ENCODE measurements around the gene AMFR.

The AMFR gene

GRCh38 chr16:56334761-56335160 lies 90.6 kb downstream of the AMFR start:
- no peak overlapping the region for H3K27ac ChIP-seq
- TF ChIP-seq ZFX (IDR thresholded peaks at IDR 0.05; ENCODE audit: borderline replicate concordance): no peak
- TF ChIP-seq, protein P1, sequence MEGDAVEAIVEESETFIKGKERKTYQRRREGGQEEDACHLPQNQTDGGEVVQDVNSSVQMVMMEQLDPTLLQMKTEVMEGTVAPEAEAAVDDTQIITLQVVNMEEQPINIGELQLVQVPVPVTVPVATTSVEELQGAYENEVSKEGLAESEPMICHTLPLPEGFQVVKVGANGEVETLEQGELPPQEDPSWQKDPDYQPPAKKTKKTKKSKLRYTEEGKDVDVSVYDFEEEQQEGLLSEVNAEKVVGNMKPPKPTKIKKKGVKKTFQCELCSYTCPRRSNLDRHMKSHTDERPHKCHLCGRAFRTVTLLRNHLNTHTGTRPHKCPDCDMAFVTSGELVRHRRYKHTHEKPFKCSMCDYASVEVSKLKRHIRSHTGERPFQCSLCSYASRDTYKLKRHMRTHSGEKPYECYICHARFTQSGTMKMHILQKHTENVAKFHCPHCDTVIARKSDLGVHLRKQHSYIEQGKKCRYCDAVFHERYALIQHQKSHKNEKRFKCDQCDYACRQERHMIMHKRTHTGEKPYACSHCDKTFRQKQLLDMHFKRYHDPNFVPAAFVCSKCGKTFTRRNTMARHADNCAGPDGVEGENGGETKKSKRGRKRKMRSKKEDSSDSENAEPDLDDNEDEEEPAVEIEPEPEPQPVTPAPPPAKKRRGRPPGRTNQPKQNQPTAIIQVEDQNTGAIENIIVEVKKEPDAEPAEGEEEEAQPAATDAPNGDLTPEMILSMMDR (IDR thresholded peaks at IDR 0.05): no peak

DNA sequence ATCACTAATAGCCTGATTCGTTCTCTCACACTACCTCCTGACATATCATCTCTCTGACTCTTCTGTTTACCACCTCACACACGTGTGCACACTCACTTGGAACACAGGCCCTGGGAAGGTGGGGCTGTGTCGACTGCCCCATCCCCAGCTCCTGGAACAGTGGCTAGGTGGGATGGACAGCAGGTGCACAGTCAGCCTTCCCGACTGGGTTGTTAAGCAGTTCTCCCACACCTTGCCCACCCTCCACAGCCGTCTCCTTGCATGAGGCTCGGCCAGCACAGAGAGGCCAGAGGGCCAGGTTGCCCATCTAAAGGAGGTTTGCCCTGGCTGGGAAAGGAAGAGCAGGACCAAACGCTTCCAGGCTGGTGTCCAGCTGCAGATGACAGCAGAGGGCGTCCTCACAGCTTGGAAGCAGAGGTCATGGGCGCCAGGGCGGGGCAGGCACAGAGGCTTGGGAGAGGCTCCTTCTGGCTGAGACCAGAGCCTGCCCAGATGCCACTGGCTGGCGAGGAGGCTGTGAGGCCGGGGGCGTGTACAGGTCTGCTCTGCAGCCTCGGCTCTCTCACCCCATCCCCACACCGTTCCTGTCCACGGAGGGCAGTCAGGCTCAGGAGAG lies 92.8 kb downstream of the AMFR start:
- no peak overlapping the region for H3K27ac ChIP-seq
- TF ChIP-seq, protein P1 (IDR thresholded peaks at IDR 0.05): peak; percentile 77
- no peak for TF ChIP-seq ZFX (IDR thresholded peaks at IDR 0.05; ENCODE audit: borderline replicate concordance)

GRCh38 chr16:56331915-56332314 lies 93.4 kb downstream of the AMFR start:
- TF ChIP-seq, protein P1 (IDR thresholded peaks at IDR 0.05): no peak
- no peak for TF ChIP-seq ZFX (IDR thresholded peaks at IDR 0.05; ENCODE audit: borderline replicate concordance)
- no peak overlapping the region for H3K27ac ChIP-seq

DNA sequence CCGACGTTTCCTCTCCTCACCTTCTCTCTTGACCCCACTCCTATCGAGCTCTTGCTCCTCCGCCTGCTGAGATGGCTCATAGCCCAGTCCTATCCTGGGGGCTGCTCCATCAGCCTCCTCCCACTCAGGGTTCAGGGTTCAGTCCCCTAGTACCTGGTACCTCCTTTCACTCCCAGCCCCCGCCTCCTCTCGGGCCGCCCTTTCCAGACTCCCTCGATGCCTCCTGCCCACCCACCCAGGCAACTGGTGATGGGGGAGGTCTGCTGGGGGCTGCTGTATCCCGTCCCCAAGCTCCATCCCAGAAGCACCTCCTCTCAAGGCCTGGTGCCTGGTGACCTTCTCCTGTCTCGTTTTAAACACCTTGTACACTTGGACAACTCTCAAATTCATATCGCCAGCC lies 93.9 kb downstream of the AMFR start:
- TF ChIP-seq ZFX (IDR thresholded peaks at IDR 0.05; ENCODE audit: borderline replicate concordance): no peak
- TF ChIP-seq, protein P1 (IDR thresholded peaks at IDR 0.05): no peak
- H3K27ac ChIP-seq: no peak overlapping the region

- TF ChIP-seq ZFX (IDR thresholded peaks at IDR 0.05; ENCODE audit: borderline replicate concordance): no peak
- TF ChIP-seq, protein P1 (IDR thresholded peaks at IDR 0.05): no peak
- no peak overlapping the region for H3K27ac ChIP-seq
Measured at GRCh38 chr16:56330476-56330875, 94.9 kb downstream of the AMFR start.

- TF ChIP-seq, protein P1 (IDR thresholded peaks at IDR 0.05): no peak
- no peak for TF ChIP-seq ZFX (IDR thresholded peaks at IDR 0.05; ENCODE audit: borderline replicate concordance)
- no peak overlapping the region for H3K27ac ChIP-seq
Measured at GRCh38 chr16:56329887-56330286, 95.5 kb downstream of the AMFR start.

GRCh38 chr16:56328276-56329022 lies 96.9 kb downstream of the AMFR start:
- H3K27ac ChIP-seq: no peak overlapping the region
- TF ChIP-seq ZFX (IDR thresholded peaks at IDR 0.05; ENCODE audit: borderline replicate concordance): no peak
- TF ChIP-seq, protein P1 (IDR thresholded peaks at IDR 0.05): no peak

Measured in 22Rv1 (cell line).